ENCODE results near the gene KCNT2.

Gene KCNT2

DNA sequence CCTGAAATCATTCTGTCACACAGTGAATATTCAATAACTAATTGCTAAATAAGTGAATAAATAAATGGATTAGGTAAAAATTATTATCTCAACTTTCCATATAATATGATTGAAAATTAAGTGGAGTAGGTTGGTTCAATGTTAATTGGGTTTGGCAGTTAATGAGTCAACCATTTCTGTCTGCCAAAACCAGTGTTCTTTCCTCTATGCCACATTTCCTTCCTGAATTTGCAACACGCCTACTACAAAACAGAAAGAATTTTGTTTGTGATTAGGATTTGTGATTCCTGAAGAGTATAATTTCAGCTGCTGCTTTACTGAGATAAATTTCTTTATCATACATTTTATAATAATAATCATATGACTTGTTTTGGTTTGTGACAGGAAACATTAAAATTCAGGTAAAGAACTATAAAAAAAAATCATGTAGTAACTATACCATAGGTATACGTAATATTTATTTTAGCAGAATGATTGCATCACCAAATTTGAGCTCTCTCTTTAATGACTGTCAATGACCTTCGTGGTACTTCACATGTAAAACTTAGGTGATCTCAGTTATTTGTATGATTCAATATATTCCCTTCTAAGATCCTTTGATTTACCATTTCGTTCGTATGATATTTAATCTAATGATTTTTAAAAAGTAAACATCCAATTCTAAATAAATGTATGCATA lies 241.3 kb downstream of the KCNT2 start:
- DNase-seq (ENCODE audit: low read depth) = no peak
- H3K4me3 ChIP-seq (ENCODE audit: low read depth, low read length) = no peak overlapping the region
- TF ChIP-seq, protein P1, sequence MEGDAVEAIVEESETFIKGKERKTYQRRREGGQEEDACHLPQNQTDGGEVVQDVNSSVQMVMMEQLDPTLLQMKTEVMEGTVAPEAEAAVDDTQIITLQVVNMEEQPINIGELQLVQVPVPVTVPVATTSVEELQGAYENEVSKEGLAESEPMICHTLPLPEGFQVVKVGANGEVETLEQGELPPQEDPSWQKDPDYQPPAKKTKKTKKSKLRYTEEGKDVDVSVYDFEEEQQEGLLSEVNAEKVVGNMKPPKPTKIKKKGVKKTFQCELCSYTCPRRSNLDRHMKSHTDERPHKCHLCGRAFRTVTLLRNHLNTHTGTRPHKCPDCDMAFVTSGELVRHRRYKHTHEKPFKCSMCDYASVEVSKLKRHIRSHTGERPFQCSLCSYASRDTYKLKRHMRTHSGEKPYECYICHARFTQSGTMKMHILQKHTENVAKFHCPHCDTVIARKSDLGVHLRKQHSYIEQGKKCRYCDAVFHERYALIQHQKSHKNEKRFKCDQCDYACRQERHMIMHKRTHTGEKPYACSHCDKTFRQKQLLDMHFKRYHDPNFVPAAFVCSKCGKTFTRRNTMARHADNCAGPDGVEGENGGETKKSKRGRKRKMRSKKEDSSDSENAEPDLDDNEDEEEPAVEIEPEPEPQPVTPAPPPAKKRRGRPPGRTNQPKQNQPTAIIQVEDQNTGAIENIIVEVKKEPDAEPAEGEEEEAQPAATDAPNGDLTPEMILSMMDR (IDR thresholded peaks at IDR 0.05; ENCODE audit: insufficient read depth, low read depth, low read length, missing control alignments) = no peak

DNA sequence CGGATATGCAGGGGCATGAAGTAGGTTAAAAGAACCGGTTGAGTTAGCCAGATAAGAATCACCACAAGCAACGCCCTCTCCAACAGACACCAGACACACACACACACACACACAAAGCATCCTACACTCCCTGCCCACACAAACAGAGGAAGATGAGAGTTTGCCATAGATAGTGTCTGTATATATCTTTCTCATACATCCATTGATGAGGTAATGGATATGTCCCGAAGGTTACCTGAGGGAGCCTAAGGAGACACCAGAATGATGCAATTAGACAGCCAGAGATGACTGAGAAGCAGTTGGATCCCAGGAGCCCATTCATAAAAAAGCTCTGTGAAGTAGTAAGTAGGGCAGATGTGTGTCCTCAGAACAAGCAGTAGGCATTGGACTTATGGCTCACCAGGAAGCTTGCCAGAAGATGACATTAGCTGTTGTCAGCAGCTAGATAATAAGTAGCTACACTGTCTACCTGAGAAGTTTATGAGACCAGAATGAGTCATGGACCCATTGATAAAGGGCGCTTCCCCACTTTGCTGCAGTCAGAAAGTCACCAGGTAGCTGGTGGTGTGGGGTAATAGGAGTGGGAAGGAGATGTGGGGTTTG lies 247.0 kb downstream of the KCNT2 start:
- no peak for DNase-seq (ENCODE audit: low read depth)

DNA sequence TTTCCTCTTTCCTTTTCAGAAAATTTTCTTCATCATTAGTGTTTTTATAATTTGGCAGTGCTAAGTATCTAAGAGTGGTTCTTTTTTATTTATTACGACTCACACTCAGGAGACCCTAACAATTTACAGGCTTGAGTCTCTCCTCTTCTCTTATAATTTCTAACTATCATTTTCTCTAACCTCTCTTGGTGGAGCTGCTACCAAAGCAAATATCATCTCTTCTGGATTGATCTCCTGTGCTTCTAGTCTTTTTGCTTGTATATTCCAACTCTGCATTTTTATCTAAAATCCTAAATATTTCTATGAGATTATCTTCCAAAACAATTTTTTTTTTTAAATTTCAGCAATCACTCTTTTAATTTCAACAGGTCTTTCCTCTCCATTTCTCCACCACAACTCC lies 250.3 kb downstream of the KCNT2 start:
- H3K4me3 ChIP-seq (ENCODE audit: low read depth, low read length) = no peak overlapping the region
- TF ChIP-seq, protein P1 (IDR thresholded peaks at IDR 0.05; ENCODE audit: insufficient read depth, low read depth, low read length, missing control alignments) = no peak
- no peak for DNase-seq (ENCODE audit: low read depth)

More for the DNA sequence above, 247.0 kb downstream of the KCNT2 start:
- H3K4me3 ChIP-seq (ENCODE audit: low read depth, low read length) = no peak overlapping the region
- TF ChIP-seq, protein P1 (IDR thresholded peaks at IDR 0.05; ENCODE audit: insufficient read depth, low read depth, low read length, missing control alignments) = no peak

DNA sequence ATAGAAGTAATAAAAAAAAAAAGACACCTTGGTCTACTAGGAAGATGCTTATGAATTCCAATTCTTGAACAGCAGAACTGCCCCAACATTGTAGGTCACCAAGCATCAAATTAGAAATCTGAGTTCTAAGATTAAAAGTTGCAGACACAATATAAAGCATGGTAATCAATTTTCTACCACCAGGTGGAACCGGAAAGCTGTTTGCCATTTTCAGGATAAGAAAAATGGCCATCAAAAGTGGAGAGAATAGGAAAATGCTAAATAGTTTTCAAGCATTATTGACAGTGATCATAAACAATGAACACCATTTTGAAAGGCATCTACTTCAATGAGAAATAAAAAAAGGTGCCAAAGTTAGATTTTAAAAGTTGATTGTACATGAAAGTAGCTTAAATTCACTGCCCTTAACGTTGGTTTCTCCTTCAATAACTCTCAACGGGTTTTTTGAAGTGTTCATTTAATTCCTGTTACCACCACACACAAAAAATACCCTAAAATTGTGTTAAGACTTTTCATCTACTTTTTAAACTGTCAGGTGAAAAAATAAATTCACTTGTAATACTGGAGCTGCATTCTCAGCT lies 252.9 kb downstream of the KCNT2 start:
- TF ChIP-seq, protein P1 (IDR thresholded peaks at IDR 0.05; ENCODE audit: insufficient read depth, low read depth, low read length, missing control alignments) = no peak
- H3K4me3 ChIP-seq (ENCODE audit: low read depth, low read length) = no peak overlapping the region
- DNase-seq (ENCODE audit: low read depth) = peak; percentile 5

DNA sequence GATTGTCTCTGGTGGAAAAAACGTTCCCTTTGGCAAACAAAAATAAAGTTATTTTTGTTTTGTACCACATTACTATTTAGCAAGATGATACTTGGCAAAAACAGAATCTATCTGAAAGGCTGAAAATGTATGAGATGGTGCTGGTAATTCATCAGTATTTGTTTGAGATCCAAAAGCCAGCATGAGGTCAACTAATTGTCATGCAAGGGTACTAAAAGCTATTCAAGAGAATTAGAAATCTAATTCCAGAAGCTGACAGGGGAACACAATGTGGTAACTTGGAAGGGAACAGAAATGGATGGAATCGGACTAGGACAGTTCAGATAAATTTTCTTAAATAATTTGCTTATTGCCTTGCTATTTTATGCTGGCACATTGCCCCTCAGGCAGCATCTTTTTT lies 263.8 kb downstream of the KCNT2 start:
- TF ChIP-seq, protein P1 (IDR thresholded peaks at IDR 0.05; ENCODE audit: insufficient read depth, low read depth, low read length, missing control alignments) = no peak
- H3K4me3 ChIP-seq (ENCODE audit: low read depth, low read length) = no peak overlapping the region
- no peak for DNase-seq (ENCODE audit: low read depth)

DNA sequence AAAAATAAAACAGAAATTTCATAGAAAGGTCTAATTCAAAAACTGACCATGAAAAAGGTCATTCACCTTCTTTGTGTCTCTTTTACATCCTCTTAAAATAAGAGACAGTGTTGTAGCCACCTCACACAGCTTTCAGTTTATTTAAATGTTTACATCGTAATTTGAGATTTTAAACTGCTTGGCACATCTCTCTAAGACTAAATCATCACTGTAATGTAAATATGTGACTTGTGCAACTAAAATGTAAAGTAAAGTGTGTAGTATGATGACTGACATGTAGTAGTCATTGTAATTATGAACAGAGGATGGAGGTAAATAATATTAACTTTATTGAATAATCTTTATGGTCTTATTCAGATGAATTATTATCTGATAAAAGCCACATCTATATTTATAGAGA lies 283.9 kb downstream of the KCNT2 start:
- TF ChIP-seq, protein P1 (IDR thresholded peaks at IDR 0.05; ENCODE audit: insufficient read depth, low read depth, low read length, missing control alignments) = no peak
- H3K4me3 ChIP-seq (ENCODE audit: low read depth, low read length) = no peak overlapping the region
- DNase-seq (ENCODE audit: low read depth) = no peak

Measured in GM12865 (cell line).